HG03457 (cell line): ENCODE data around the gene MGAT1.
"Not testable (repeated sequence)": the region's sequence is repeated elsewhere in the genome, so short reads cannot be mapped to it uniquely, and the experiment has no call there.

Experiments used
- ATAC-seq: cut with Tn5 transposase; IDR thresholded peaks from one replicate; pipeline ENCODE4 v1.9.1; 2021; ENCODE audit warnings: moderate number of reproducible peaks; ENCODE audit not compliant: unreplicated experiment

The MGAT1 gene

DNA sequence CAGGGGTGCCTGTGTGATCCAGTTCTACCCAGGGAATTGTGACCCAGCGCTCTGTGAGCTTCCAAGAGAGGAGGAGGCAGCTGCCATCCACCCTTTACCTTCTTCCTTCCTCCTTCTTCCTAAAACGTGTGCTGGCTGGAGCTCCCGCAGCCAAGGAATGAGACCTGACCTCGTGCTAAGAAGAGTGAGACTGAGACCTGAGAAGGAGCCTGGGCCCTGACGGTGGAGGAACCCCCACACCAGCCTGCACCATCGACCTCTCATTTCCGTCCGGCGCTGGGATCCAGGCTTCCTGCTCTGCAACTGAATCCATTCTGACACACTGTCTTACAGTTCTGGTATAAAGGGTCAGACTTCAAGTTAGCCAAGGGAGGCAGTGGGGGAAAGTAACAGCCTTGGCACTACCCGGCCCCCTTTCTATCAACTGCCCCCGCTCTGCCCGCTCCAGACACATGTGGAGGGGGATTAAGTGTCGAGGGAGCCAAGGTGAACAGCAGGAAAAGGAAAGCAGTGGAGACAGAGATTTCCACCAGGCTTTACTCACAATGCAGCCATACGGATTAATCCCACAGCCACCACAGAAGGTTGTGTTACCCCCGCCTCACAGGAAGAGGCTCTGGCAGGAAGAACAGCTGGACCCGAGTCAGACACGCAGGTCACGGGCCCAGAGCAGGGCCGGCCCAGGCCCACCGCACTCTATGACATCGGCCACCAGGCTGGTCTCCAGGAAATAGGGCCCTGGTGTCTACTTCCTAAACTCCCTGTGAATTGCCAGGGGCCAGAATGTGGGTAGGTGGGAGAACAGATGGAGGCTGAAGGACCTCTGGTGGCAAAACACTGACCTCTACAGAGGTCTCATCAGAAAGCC lies 15.8 kb downstream of the MGAT1 start:
- no peak for ATAC-seq

DNA sequence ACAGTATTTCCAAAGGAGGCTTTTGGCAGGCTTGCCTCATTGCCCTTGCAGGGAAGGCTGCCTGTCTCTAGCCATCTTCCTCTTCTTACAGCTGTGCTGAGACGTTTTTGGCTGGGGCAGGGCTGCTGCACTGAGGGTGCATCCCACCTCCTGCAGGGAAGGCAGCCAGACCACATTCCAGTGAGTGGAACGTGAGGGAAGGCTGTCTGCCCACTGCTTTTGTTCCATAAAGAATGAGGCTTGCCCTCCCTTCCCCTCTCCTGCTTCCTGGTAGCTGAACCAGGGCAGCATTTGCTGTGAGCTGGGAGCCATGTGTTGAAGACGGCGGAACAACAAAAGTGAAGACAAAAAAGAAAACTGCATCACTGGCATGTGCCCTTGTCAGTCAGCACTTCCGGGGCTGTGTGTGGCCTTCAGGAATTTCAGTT lies 16.8 kb downstream of the MGAT1 start:
- no peak for ATAC-seq

- no peak for ATAC-seq
Measured at GRCh38 chr5:180785121-180785781, 17.4 kb downstream of the MGAT1 start.

- no peak for ATAC-seq
Measured at GRCh38 chr5:180784497-180785097, 18.0 kb downstream of the MGAT1 start.

GRCh38 chr5:180783340-180784052 lies 19.1 kb downstream of the MGAT1 start:
- no peak for ATAC-seq

- no peak for ATAC-seq
Measured at GRCh38 chr5:180782748-180783147, 19.9 kb downstream of the MGAT1 start.

GRCh38 chr5:180781900-180782326 lies 20.7 kb downstream of the MGAT1 start:
- ATAC-seq = not testable (repeated sequence)

GRCh38 chr5:180779985-180780610 lies 22.5 kb downstream of the MGAT1 start:
- ATAC-seq = no peak

GRCh38 chr5:180777475-180777874 lies 25.1 kb downstream of the MGAT1 start:
- no peak for ATAC-seq

DNA sequence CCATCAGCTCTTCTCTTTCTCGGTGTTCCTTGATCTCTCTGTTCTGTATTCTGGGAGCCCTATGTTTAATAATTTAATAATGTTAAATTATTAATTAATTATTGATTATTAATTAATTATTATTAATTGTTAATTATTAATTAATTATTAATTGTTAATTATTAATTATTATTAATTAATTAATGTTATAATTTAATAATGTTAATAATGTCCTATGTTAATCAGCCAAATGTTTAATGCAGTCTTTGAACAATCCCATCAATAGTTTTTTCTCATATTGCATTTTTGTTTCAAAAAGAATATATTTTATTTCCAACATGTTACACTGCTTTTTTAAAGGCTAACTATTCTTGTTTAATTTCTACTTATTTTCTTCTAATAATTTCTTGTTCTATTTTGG lies 26.2 kb downstream of the MGAT1 start:
- ATAC-seq = no peak

GRCh38 chr5:180775624-180776023 lies 27.0 kb downstream of the MGAT1 start:
- ATAC-seq = no peak

DNA sequence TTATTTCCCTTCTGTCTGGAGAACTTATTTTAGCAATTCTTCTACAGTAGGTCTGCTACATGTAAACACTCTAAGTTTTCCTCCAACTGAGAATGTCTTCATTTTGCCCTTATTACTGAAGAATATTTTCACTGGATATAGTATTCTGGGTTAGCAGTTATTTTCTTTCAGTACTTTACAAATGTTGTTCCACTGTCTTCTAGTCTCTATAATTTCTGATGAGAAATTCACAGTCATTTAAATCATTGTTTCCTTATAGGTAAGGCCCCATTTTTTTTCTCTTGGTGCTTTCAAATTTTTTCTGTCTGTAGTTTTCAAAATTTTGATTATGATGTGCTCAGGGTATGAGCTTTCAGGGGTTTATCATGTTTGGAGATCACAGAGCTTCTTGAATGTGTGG lies 30.8 kb downstream of the MGAT1 start:
- no peak for ATAC-seq

- no peak for ATAC-seq
Measured at GRCh38 chr5:180769821-180770220, 32.8 kb downstream of the MGAT1 start.

DNA sequence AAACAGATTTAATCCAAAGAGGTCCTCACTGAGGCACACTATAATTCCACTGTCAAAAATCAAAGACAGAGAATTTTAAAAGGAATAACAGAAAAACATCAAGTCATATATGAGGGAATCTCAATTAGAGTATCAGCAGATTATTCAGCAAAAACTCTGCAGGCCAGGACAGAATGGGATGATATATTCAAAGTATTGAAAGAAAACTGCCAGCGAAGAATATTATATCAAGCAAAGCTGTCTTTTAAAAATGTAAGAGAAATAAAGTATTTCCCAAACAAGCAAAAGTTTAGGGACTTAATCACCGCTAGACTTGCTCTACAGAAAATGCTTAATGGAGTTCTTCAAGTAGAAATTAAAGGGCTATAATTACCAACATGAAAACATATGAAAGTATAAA lies 47.0 kb downstream of the MGAT1 start:
- no peak for ATAC-seq

DNA sequence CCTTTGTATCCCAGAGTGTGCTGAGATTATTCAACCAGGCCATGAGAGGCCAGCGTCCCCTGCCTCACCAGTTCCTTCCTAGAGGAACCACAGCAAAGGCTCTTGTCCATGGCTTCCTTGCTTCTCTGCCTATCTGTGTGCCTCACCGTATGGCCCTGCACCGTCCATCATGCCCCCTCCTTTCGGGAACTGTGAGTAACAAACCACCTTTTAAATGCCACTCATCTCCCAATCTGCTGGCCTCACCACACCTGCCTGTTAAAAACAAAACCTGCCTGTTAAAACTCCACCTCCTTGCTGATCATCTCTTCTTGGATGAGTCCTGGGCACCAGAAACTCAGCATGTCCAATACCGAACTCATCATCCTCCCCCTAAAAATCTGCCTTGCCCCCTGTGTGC lies 58.4 kb downstream of the MGAT1 start:
- ATAC-seq = no peak

- ATAC-seq = no peak
Measured at GRCh38 chr5:180742727-180743126, 59.9 kb downstream of the MGAT1 start.

- ATAC-seq = not testable (repeated sequence)
Measured at GRCh38 chr5:180740953-180741352, 61.7 kb downstream of the MGAT1 start.

- no peak for ATAC-seq
Measured at GRCh38 chr5:180739958-180740357, 62.6 kb downstream of the MGAT1 start, which contains the start of gene OR2Y1. Gene OR2Y1 (minus strand): TSS chr5:180740058. CDS start chr5:180740058, 0 bp downstream.

GRCh38 chr5:180739271-180739670 lies 63.3 kb downstream of the MGAT1 start:
- ATAC-seq = no peak

- no peak for ATAC-seq
Measured at GRCh38 chr5:180736536-180736935, 66.1 kb downstream of the MGAT1 start.
